Ovary (tissue), 3 donors: ENCODE results near the gene ENPP3.

Source experiments
- EP300 ChIP-seq: sonication (generic); formaldehyde crosslinking; IDR thresholded peaks from one replicate; pipeline ENCODE4 v1.6.1; 2017; ENCODE audit warnings: antibody characterized with exemption
- POLR2A ChIP-seq: fragments of 450-650 bp; IDR thresholded peaks from one replicate; pipeline ENCODE4 v1.6.1; 2017; ENCODE audit warnings: antibody characterized with exemption, mild to moderate bottlenecking, moderate library complexity
- TF ChIP-seq, protein P1 (sequence below), 3 donors: fragments of 450-650 bp in 2 of 3; fragments of 200-600 bp in 1 of 3; IDR thresholded peaks; one replicate each; pipeline versions ENCODE4 v1.5.1 to v1.8.0; 2016 to 2022; ENCODE audit warnings: antibody characterized with exemption in 3 of 3, mild to moderate bottlenecking in 1 of 3
- donor health status: DM: no; HTN: no; CAD: no.

DNA sequence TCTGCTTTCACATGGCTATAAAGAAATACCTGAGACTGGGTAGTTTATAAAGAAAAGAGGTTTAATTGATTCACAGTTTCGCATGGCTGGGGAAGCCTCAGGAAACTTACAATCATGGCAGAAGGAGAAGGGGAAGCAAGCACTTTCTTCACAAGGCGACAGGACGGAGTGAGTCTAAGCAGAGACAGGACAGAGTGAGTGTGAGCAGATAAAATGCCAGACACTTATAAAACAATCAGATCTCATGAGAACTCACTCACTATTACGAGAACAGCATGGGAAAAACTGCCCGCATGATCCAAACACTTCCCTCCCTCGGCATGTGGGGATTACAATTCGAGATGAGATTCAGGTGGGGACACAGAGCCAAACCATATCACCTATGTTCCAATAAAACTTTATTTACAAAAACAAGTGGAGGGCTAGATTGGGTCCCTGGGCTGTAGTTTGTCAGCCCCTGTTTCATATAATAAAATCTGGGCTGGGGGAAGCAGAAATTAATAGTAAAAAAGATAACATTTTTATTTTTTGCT lies 110.8 kb downstream of the ENPP3 start:
- TF ChIP-seq, protein P1, sequence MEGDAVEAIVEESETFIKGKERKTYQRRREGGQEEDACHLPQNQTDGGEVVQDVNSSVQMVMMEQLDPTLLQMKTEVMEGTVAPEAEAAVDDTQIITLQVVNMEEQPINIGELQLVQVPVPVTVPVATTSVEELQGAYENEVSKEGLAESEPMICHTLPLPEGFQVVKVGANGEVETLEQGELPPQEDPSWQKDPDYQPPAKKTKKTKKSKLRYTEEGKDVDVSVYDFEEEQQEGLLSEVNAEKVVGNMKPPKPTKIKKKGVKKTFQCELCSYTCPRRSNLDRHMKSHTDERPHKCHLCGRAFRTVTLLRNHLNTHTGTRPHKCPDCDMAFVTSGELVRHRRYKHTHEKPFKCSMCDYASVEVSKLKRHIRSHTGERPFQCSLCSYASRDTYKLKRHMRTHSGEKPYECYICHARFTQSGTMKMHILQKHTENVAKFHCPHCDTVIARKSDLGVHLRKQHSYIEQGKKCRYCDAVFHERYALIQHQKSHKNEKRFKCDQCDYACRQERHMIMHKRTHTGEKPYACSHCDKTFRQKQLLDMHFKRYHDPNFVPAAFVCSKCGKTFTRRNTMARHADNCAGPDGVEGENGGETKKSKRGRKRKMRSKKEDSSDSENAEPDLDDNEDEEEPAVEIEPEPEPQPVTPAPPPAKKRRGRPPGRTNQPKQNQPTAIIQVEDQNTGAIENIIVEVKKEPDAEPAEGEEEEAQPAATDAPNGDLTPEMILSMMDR (IDR thresholded peaks at IDR 0.05) = no peak
- TF ChIP-seq POLR2A (no peak), EP300 (no peak)
